ENCODE data around the gene NMNAT2.

Gene NMNAT2

DNA sequence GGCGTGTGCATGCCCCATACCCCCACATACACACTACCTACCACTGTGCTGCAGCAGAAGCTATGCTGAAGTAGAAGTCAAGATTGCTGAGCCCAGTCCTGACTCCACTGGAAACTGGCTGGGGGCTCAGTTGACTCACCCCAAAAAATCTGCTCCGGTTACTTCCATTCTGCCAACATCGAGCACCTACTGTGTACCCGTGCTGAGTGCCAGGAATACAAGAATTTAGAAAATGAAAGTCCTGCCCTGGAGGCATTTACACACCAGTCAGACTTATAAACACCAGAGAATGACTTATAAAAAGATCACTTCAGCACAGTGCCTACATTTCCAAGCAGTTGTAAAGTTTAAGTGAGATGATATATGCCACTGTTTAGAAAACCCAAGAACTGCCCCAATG is 99.1 kb downstream of the NMNAT2 start:
- H3K4me3 ChIP-seq (ENCODE audit: low read length): no peak overlapping the region
- DNase-seq (ENCODE audit: low read depth): no peak
- no peak for TF ChIP-seq CTCF (conservative IDR thresholded peaks at IDR 0.05; ENCODE audit: low read length)

- TF ChIP-seq CTCF (conservative IDR thresholded peaks at IDR 0.05; ENCODE audit: low read length): peak; percentile 88
- H3K4me3 ChIP-seq (ENCODE audit: low read length): no peak overlapping the region
- peak; percentile 92 for DNase-seq (ENCODE audit: low read depth)
Observed at GRCh38 chr1:183318433-183318832, 99.7 kb downstream of the NMNAT2 start.

GRCh38 chr1:183315991-183316758 is 102.0 kb downstream of the NMNAT2 start:
- H3K4me3 ChIP-seq (ENCODE audit: low read length): no peak overlapping the region
- DNase-seq (ENCODE audit: low read depth): peak; percentile 36
- no peak for TF ChIP-seq CTCF (conservative IDR thresholded peaks at IDR 0.05; ENCODE audit: low read length)

- TF ChIP-seq CTCF (conservative IDR thresholded peaks at IDR 0.05; ENCODE audit: low read length): no peak
- DNase-seq (ENCODE audit: low read depth): no peak
- no peak overlapping the region for H3K4me3 ChIP-seq (ENCODE audit: low read length)
Observed at GRCh38 chr1:183313063-183313462, 105.1 kb downstream of the NMNAT2 start.

DNA sequence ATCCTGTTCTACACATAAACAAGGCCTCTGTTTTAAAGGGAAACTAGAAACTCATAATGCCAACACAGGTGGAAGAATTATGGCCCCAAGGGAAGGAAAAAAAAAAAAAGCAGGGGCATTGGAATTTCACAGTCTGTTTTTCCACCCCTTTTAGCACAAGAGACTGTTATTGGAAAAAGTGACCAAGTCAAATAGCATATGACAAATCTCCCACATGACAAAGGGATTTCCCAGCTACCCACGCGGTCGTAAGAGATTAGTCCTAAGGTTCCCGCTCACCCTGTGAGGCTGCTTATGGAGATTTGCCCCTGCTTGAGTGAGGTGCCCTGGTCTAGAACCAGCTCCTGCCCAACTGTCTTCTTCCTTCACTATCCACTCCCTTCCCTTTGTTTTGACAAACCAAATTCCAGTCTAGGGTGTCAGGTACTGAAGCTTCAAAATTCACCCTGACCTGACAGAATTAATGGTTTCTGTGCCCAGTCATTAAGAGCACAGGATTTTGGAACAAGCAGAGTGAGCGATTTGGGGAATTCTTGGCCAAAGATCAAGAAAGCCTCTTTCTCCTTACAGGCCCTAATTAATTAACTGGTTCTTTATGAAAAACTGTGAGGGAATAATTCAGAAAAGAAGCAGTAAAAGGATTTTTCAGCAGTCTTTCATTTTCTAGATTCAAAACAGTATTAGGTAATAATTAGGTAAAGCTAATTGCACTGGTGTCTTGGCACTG is 107.3 kb downstream of the NMNAT2 start:
- no peak overlapping the region for H3K4me3 ChIP-seq (ENCODE audit: low read length)
- TF ChIP-seq CTCF (conservative IDR thresholded peaks at IDR 0.05; ENCODE audit: low read length): no peak
- no peak for DNase-seq (ENCODE audit: low read depth)

GRCh38 chr1:183308719-183309118 is 109.5 kb downstream of the NMNAT2 start:
- TF ChIP-seq CTCF (conservative IDR thresholded peaks at IDR 0.05; ENCODE audit: low read length): no peak

More at GRCh38 chr1:183308719-183309118, 109.5 kb downstream of the NMNAT2 start:
- DNase-seq (ENCODE audit: low read depth): no peak
- H3K4me3 ChIP-seq (ENCODE audit: low read length): no peak overlapping the region

Data from AG10803 (cell line).